Cerebellar nuclear complex (tissue), 1 donor: ENCODE measurements around the gene NUP210L.
"Not testable (repeated sequence)": the region's sequence is repeated elsewhere in the genome, so short reads cannot be mapped to it uniquely, and the experiment has no call there.

Experiments used
- DNase-seq, 2 experiments: peaks; one replicate each; lab custom pipeline; 2025; lab: John Stamatoyannopoulos, UW

Gene NUP210L

DNA sequence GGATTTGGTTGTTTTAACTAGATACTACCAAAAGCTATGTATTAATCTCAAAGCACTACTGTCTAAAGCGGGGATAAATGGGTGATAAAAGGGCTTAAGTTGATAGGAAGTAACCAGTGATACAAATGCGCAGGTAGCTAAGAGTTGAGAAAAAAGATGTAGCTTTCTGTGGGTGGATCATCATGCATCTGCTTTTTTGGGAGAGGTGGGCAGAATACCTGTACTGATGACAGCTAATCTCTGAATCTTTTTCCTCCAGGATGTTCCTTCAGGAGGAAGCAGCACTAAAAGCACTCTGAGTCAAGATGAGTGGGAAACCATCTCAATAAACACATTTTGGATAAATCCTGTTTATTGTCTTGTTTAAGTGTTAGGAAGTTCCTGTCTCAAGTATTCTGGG, 163.1 kb downstream of the NUP210L start:
- no peak for DNase-seq

DNA sequence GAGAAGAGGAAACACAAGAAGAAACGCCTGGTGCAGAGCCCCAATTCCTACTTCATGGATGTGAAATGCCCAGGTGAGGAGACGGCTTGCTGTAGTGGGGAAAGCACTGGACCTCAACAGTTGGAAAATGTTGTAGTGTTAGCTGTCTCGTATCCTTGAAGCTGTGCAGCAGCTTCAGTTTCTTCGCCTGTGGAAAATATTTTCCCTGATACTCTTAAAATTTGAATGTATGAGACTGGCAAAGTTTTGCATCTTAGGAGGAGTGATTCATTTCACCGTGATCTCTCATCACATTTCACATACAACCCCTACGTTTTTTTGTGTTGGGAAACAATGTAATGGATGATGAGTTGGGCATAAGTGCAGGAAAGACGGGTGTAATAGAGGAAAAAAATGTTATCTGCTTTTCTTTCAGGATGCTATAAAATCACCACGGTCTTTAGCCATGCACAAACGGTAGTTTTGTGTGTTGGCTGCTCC, 163.7 kb downstream of the NUP210L start:
- DNase-seq, result no peak

DNA sequence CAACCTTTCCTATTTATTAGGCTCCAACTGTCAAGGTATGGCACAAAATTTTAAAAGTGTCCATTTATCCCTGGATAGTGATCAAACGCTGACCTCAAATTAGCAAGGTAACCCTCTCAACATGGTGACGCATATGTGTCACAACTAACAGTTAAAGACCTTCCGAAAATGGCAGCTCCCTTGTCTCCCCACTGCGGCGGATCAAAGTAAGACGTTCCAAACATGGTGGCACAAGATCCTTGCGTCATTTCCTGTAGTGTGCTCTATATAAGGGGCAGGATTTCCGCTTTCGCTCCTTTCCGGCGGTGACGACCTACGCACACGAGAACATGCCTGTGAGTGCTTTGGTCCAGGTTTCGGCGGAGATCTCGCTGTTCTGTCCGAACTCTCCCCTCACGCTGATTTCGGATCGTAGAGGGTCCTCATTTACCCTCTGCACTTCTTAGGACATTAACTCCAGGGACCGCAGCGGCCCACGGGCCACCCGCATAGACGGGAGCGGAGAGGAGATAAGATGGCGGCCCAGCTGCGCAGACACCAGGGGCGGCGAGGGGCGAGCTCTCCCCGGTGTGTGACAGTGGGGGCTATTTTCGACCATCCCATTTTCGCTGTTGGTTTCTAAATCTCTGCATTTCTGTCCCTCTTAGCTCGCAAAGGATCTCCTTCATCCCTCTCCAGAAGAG, 164.3 kb downstream of the NUP210L start, which contains the start of gene RPS27:
Gene RPS27 (plus strand): TSS at position 295 of the 683 bp plus-strand sequence. CDS start 35 bp downstream, at position 330.
- peak; percentile 85 to 98 for DNase-seq

DNA sequence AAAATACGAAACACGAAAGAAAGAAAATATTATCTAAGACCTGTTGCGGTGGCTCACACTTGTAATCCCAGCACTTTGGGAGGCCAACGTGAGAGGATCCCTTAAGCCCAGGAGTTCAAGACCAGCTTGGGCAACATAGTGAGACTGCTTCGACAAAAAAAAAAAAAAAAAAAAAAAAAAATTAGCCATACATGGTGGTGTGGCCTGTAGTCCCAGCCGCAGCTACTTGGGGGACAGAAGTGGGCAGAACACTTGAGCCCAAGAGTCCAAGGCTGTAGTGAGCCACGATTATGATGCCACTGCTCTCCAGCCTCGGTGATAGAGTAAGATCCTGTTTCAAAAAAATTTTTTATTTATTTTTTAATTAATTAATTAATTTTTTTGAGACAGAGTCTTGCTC, 167.3 kb downstream of the NUP210L start:
- DNase-seq, result no peak

DNA sequence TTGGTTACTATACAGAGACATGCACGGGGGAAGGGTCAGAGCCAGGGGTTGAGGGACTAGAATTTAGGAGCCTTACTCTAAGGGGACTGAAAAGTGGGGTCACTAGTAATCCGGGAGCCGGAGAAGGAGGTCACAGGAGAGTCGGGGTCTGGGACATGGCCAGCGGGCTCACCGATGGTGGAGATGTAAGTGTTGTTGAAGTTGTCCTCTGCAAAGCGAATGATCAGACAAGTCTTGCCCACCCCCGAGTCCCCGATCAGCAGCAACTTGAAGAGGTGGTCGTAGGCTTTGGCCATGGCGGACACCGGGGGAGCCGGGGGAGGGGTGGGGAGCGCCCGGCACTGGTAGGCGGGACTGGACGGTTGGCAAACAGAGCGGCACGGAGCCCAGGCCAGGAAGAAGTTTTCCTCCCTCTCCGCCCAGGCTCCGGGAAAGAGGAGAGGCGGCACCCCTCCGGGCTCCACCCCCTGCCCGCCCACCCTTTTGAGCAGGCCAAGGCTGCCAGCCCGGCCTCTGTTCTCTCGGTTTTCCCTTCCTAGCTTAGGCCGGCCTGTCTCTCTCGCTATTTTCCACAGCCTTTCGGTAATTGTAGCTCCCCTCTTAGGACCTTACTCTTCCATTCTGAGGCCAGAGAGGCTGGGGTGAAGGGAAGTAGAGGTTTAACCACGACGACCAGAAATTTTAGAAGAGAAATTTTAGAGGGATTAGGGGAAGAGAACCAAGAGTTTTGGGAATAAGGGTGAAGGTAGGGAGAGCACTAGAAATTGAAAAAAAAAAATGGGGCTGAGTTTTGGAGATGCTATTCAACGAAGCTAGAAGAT, 168.7 kb downstream of the NUP210L start, which contains the start of gene RAB13:
Gene RAB13 (minus strand): TSS at position 399 of the 821 bp plus-strand sequence. CDS start 103 bp downstream, at position 296.
- no peak for DNase-seq

DNA sequence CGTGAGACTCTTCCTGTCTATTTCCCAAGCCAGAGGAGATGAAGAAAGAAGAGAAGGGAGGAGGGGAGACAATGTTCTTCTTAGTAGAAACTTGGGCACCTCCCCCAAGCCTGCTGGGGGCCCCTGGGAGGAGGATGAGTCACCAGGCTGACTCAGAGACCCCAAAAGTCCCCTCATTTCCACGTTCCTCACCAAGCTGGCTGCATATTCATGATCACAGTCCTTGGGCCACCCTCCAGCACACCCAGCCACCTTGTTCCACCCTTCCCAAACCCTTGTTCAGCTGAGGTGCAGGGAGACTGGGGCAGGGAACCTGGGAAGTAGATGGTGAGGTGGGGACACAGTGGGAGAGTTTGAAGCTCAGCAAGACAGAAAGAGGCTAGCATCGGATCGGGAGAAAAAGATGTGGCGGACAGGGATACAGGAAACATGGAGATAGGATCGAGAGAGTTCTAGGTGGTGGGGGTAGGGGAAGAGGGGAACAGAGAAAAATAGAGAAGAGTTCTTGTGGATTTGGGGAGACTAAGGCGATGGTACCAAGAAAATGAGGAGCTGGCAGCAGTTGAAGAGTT, 169.4 kb downstream of the NUP210L start:
- DNase-seq, result no peak

DNA sequence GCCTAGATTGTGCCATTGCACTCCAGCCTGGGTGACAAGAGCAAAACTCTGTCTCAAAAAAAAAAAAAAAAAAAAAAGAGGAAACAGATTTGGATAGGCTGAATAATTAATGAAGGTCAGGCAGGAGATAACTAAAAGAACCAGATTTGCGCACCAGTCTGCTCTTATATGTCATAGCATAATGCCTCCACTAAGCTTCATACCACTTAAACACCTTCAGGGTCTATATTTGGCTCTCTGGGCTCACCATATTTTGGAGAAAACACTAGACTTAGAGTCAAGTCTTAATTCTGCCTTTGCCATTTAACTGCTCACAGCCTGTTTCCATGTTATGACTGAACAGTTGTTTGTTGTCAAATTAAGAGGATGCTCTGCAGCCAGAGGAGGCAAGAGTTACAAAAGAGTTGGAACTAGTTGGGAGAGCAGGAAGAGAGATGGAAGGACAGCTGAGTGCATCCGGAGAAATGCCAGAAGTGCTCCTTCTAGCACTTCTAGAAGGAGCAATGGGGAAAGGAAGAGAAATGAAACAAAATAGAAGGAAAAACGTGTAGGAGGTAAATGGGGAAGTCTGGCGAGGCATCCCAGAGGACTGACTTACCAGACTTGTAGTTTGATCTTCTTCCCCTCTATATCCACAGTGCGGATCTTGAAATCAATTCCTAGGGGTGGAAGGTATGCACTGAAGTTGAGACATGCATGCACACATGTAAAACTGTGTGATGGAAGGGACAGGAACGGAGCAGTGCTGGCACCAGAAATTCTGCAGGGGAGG, 170.6 kb downstream of the NUP210L start:
- no peak for DNase-seq

DNA sequence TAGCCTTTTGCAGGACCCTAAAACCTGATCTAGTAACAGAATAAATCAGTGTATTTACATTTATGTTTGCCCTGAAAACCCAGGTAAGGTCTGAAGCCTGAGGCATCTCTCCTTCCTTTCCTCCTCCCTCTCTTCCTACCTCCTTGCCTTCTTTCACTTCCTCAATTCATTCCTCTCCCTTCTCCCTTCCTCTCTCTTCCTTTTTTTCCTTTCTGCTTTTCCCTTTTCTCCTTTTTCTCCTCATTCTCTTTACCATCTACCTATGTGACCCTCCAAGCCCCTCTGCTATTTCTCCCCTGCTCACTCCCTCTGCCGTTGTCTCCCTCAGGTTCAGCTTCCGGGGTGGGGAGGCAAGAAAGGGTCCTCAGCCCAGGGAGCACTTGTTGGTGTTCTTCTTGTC, 173.1 kb downstream of the NUP210L start:
- not testable (repeated sequence) for DNase-seq

DNA sequence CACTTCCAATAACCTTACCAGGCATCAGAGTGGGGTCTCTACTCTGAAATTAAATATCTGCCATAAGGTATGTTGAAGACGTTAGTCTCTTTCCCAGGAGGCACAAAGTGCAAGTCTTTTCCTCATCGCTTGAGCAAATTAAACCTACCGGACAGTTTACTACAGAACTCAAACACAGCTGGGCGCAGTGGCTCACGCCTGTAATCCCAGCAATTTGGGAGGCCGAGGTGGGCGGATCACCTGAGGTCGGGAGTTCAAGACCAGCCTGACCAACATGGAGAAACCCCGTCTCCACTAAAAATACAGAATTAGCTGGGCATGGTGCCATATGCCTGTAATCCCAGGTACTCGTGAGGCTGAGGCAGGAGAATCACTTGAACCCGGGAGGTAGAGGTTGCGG, 175.8 kb downstream of the NUP210L start:
- DNase-seq, result not testable (repeated sequence)

DNA sequence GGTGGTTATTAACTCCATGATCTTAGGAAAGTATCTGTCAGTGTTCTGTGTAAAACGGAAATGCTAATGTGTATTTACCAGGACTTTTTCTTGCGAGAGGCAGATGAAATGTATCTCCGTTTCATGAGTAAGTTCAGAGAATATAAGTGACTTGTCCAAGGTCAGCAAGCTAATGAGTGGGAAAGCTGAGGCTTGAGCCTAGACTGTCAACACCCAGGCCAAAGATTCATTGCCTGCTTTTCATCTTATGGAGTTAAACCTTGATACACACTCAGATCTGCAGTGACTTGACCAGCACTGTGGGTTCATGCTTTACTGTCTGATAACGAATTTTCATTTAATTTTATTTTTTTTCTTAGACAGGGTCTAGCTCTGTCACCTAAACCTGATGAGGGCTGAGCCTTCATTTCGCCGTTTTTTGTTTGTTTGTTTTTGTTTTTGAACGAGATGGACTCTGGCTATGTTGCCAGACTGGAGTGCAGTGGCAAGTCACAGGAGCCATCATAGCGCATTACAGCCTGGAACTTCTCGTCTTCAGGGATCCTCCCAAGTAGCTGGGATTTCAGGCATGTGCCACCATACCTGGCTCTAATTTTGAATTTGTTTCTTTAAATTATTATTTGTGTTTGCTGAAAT, 176.5 kb downstream of the NUP210L start:
- DNase-seq, result no peak

DNA sequence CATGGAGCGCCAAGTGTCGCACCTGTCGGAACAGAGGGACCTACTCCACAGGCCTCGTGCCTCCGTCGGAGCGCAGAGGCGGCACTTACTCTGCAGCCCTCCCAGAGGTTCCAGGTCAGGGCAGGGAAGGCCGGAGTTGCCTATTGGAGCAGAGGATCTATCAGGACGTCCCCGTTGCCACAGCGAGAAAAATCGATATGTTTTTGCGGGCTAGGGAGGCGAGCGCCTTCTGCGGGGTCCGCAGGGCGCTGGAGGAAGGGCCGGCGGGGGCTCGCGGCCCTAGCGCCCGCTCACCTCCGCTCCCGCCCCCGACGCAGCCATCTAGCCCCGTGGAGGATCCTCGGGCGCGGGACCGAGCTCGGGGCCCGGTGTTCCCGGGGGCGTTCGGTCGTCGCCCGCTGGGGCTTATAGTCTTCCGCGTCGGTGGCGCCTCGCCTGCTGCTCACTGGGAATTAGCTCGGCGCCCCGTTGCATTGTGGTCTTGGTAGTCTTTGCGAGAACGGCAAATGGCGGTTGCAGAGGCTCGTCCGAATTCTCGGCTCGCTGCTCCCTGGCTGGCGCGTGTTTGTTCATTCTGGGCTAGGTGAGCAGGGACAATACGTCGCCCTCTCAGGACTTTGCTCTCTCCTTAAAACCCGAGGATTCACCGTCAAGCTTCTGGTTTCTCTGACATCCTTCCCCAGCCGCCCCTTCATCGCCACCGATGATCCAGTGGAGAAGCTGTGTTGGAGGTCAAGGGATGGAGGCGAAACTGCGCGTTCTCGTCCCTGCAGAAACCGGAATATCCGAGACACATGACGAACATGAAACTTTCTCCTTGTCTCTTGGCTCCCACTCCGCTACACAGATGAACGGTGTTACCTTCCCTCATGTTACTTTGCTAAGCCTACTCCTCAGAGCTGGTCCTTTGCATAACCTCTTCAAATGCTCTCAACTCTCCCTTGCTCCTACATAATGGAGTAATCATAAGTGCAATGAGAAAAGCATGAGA, 177.3 kb downstream of the NUP210L start, which contains the start of gene JTB:
Gene JTB (minus strand): TSS at position 425 of the 991 bp plus-strand sequence. CDS start 422 bp downstream, at position 3.
- DNase-seq, result peak in 1 of 2 experiments; percentile 69

DNA sequence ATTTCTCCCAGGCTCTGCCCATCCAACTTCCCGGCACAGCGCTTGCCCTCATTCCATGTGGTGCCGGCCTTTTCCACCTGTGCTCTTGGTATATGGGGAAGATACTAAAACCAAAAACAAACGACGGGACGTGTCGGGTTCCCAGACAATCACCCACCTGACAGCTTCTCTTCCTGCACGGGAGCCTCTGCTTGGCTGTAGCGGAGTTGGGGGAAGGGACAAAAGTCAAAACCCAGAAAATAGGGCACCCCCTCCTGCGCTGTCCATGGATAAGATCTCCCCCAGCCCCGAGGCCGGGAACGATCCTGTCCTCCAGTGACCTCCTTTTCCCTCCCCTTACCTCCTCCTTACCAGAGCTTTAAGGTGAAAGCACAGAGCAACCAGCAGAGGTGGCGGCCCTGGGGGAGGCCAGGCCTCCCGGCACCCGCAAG, 178.0 kb downstream of the NUP210L start:
- DNase-seq, result no peak

DNA sequence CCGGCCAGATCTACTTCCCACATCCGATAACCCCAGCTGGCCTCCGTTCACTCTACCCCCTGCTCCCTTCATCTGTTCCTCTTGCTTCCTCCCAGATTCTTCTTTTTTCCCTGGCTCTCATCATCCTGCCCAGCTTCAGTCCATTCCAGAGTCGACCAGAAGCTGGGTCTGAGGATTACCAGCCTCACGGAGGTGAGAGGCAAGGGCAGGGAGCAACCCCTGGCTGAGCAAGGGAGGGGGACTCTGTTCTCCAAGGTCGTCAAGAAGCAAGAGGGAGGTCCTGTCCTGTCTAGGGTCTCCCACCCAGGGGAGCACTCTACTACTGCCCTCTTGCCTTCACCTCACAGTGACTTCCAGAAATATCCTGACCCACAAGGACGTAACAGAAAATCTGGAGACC, 181.3 kb downstream of the NUP210L start:
- DNase-seq, result no peak

DNA sequence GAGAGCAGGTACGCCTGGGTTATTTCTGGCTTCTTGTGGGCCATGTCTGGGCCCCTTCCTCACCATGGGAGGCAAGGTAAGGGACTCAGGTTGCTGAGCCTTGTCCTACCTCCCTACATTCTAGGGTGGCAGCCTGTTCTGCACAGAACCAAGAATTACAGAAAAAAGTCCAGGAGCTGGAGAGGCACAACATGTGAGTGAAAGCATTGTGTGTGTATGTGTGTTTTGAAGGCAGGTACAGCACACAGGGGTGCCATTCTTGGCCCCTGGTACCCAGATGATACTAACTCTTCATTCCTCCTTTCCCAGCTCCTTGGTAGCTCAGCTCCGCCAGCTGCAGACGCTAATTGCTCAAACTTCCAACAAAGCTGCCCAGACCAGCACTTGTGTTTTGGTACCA, 181.8 kb downstream of the NUP210L start:
- no peak for DNase-seq

DNA sequence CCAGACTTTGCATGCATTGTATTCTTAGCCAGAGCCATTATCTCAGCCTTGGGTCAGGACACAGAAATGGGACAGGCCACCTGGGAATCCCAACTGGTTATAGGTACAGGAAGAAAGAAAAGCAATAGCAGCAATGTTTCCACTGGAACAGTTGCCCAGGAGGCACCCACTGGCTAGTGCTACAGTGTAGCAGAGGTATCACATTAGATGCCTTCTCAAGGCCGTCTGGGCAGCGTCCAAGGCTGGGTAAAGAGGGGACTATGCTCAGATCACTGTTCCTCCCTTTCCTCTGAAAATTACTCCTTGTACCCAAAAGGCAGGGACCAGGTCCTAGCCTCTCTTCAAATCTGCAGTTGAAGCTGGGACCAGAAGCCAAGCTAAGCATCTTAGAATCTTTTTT, 184.5 kb downstream of the NUP210L start:
- no peak for DNase-seq

DNA sequence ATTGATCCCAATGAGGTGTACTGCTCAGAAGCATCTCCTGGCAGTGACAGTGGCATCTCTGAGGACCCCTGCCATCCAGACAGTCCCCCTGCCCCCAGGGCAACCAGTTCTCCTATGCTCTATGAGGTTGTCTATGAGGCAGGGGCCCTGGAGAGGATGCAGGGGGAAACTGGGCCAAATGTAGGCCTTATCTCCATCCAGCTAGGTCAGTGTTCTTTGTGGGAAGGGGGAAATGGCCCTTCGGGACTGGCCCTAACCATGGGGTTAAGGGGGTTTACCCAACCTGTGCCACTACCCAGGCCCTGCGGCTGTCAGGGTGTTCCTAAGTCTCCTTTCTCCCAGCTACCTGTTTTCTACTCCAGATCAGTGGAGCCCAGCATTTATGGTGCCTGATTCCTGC, 185.9 kb downstream of the NUP210L start:
- no peak for DNase-seq

DNA sequence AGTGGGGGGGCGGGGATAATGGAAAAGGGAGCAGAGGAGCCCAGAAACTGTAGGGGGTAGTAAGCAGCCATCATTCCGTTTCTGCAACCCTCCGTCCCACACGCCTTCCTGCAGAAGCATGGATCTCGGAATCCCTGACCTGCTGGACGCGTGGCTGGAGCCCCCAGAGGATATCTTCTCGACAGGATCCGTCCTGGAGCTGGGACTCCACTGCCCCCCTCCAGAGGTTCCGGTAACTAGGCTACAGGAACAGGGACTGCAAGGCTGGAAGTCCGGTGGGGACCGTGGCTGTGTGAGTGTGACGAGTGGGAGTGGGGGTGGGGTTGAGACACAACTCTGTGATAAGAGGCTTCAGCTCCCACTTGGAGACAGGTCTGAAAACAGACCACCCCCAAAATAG, 186.5 kb downstream of the NUP210L start:
- DNase-seq, result no peak

DNA sequence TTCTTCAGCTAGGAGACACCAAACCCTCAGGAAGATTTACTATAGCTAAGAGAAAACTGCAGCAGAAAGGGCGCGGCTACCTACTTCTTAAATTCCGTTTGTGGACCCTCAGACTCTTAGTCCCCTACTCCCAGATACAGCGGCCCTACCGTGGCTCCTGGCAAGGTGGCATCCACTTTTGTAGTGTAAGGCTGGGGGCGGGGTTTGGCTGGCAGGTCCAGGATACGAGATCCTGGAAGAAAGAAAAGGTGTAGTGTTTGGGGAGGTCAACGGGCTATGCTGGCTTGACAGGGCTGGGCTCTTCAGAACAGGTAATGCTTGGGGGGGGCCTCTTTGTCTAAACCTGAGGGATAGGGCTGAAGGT, 186.9 kb downstream of the NUP210L start:
- DNase-seq, result no peak

DNA sequence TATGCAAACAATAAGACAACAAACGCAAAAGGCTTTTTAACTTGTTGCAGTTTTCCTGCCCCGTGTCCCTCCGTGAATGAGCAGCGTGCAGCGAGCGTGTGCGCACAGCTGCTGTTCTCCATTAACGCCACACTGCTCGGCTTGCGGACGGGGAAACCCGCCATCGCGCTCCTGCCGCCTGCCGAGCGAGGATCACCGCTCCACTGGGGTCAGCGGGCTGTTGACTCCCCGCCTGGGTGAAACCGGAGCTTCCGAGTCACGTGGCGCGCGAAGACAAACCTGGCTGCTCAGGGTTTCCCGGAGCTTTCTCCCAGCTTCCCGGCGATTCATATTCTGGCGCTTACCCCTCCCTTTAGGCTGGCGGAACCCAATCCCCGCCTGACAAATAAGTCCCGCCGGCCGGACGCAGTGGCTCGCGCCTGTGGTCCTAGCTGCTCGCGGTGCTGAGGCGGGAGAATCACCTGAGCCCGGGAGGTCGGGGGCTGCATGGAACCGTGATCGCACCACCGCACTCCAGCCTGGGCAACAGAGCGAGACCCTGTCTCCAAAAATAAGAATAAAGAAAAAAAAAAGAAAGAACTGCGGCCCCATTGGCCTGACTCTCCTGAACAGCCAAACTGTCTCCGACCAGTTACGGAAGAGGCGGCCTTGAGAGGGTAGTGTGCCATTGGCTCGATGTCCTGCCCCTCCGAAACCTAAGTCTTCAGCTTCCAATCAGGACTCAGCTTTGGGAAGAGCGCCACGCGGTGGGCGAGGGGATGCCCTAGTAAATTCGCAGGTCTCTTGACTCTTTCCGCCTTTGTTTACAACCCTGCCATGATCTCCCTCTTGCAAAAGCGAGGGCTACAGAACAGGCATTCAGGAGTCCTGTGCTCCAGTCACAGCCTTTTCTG, 187.5 kb downstream of the NUP210L start, which contains the start of gene CREB3L4:
Gene CREB3L4 (plus strand): TSS at position 796 of the 893 bp plus-strand sequence. CDS start 624 bp downstream, outside the sequence.
- peak; percentile 81 to 97 for DNase-seq
